GM12892 (cell line): ENCODE results near the gene CASP9.

Experiments
- POLR2A ChIP-seq: IDR thresholded peaks from 2 replicates; pipeline ENCODE4 v1.6.1; 2011; ENCODE audit warnings: low read depth, low read length, control low read depth
- POLR2AphosphoS5 ChIP-seq: IDR thresholded peaks from 2 replicates; pipeline ENCODE4 v1.6.1; 2011; ENCODE audit warnings: low read depth, low read length, control low read depth
- TAF1 ChIP-seq: IDR thresholded peaks from 2 replicates; pipeline ENCODE4 v1.6.1; 2011; ENCODE audit warnings: low read depth, mild to moderate bottlenecking, control low read depth, low read length, borderline replicate concordance

GRCh38 chr1:15515022-15515663 lies 8.9 kb downstream of the CASP9 start:
- TF ChIP-seq POLR2A, result no peak
- TF ChIP-seq POLR2AphosphoS5, result no peak
- TF ChIP-seq TAF1, result no peak
